Transverse colon (tissue), 4 donors: ENCODE measurements around the gene KLF14.

ENCODE experiments used
- POLR2A ChIP-seq: fragments of 450-650 bp; IDR thresholded peaks from one replicate; pipeline ENCODE4 v1.6.1; 2016; ENCODE audit warnings: antibody characterized with exemption, mild to moderate bottlenecking, moderate library complexity
- POLR2AphosphoS5 ChIP-seq, 3 donors: sonication (generic); formaldehyde crosslinking; IDR thresholded peaks; one replicate each; pipeline ENCODE4 v1.6.1; 2016; ENCODE audit warnings: antibody characterized with exemption in 3 of 3
- TF ChIP-seq, protein P1 (sequence below), 5 experiments: fragments of 200-600 bp in 3 of 5; fragments of 450-650 bp in 2 of 5; sonication (generic) in 3 of 5; IDR thresholded peaks; 1 replicate in 2 of 5; 2 replicates in 3 of 5; pipeline ENCODE4 v1.5.1; 2016 to 2017; ENCODE audit warnings: antibody characterized with exemption in 5 of 5, inconsistent platforms in 3 of 5, mild to moderate bottlenecking in 2 of 5, moderate library complexity in 1 of 5

DNA sequence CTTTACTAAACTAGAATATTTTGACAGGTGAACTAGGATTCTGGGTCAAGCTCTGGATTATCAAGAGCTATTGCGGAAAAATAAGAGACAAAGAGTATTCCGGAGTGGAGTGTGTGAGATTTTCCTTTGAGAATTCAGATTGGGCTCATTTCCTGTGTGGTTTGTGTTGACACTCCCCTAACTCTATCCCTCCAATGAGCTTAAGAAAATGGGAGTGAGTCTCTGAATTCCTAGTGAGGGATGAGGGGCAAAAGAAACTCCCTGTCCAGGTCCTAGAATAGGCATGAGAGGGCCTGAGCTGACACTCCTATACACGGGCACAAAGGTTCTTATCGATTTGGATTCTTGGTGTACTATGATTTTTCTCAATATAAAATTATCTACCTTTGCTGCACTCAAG, 10.2 kb downstream of the KLF14 start:
- TF ChIP-seq, protein P1, sequence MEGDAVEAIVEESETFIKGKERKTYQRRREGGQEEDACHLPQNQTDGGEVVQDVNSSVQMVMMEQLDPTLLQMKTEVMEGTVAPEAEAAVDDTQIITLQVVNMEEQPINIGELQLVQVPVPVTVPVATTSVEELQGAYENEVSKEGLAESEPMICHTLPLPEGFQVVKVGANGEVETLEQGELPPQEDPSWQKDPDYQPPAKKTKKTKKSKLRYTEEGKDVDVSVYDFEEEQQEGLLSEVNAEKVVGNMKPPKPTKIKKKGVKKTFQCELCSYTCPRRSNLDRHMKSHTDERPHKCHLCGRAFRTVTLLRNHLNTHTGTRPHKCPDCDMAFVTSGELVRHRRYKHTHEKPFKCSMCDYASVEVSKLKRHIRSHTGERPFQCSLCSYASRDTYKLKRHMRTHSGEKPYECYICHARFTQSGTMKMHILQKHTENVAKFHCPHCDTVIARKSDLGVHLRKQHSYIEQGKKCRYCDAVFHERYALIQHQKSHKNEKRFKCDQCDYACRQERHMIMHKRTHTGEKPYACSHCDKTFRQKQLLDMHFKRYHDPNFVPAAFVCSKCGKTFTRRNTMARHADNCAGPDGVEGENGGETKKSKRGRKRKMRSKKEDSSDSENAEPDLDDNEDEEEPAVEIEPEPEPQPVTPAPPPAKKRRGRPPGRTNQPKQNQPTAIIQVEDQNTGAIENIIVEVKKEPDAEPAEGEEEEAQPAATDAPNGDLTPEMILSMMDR (IDR thresholded peaks at IDR 0.05) = no peak
- TF ChIP-seq POLR2A = no peak
- no peak for TF ChIP-seq POLR2AphosphoS5 (IDR thresholded peaks at IDR 0.05)
